ENCODE results near the gene BCAR1. TPM values are rescaled to one million over a fixed set of nuclear protein-coding genes. Genes with fewer than 3 reads are reported as not detected.
A peak's percentile ranks its signal among the peaks of the same experiment; 100 is the strongest.

Gene BCAR1
- total and polyA plus RNA-seq, 7 experiments from 2014 or later: not detected

- H3K27me3 ChIP-seq (ENCODE audit: control insufficient read depth in 2 of 2, insufficient read depth in 2 of 2, low read length in 2 of 2): peaks cover 0 to 3% of the 10 kb centered on the region in 2 donors
- no peaks in the 10 kb centered on the region for H3K36me3 Mint-ChIP-seq
- ChIA-PET POLR2A (no interaction called here), CTCF (no interaction called here)
- DNase-seq (no peak), ATAC-seq (no peak)
- H3K4me1 ChIP-seq (ENCODE audit: control insufficient read depth in 2 of 2, insufficient read depth in 2 of 2, low read length in 2 of 2): no peaks in the 10 kb centered on the region
- H3K4me3 ChIP-seq (ENCODE audit: low read length): no peak overlapping the region
- intact Hi-C loops (cut with micrococcal nuclease): no loop called here
- H3K27ac ChIP-seq (ENCODE audit: low read depth, low read length): no peak overlapping the region
- no peaks in the 10 kb centered on the region for H3K9me3 ChIP-seq (ENCODE audit: control insufficient read depth in 2 of 3, low read length in 3 of 3)
- H3K27ac Mint-ChIP-seq: no peak overlapping the region
- H3K27me3 Mint-ChIP-seq: peaks cover 6 to 26% (median 10%) of the 10 kb centered on the region in 5 donors
- peaks cover 0 to 2% (median 0%) of the 10 kb centered on the region in 7 donors for H3K4me1 Mint-ChIP-seq
- no peaks in the 10 kb centered on the region for H3K36me3 ChIP-seq (ENCODE audit: control insufficient read depth in 2 of 3, insufficient read depth in 3 of 3, low read length in 3 of 3)
- H3K4me3 Mint-ChIP-seq: no peak overlapping the region
- H3K9me3 Mint-ChIP-seq: no peaks in the 10 kb centered on the region
These were observed 58.7 kb downstream of the BCAR1 start for GRCh38 chr16:75192606-75193264.

- no peak overlapping the region for H3K4me3 Mint-ChIP-seq
- Histone ChIP-seq H3K4me1 (ENCODE audit: control insufficient read depth in 2 of 2, insufficient read depth in 2 of 2, low read length in 2 of 2) (no peaks in the 10 kb centered on the region), H3K27me3 (ENCODE audit: control insufficient read depth in 2 of 2, insufficient read depth in 2 of 2, low read length in 2 of 2) (no peaks in the 10 kb centered on the region), H3K36me3 (ENCODE audit: control insufficient read depth in 2 of 3, insufficient read depth in 3 of 3, low read length in 3 of 3) (no peaks in the 10 kb centered on the region), H3K27ac (ENCODE audit: low read depth, low read length) (no peak overlapping the region), H3K9me3 (ENCODE audit: control insufficient read depth in 2 of 3, low read length in 3 of 3) (no peaks in the 10 kb centered on the region), H3K4me3 (ENCODE audit: low read length) (no peak overlapping the region)
- no peaks in the 10 kb centered on the region for H3K4me1 Mint-ChIP-seq
- H3K9me3 Mint-ChIP-seq: peaks cover 0 to 10% (median 0%) of the 10 kb centered on the region in 11 donors
- CTCF ChIA-PET: interaction anchor here (0.7 to 1.1 kb wide), 2 partner anchors 10 to 200 kb away, joined by 3 read pairs; no protein-coding TSS in a partner anchor
- no peak overlapping the region for H3K27ac Mint-ChIP-seq
- peaks cover under 1 to 17% (median 6%) of the 10 kb centered on the region in 5 donors for H3K27me3 Mint-ChIP-seq
- no peaks in the 10 kb centered on the region for H3K36me3 Mint-ChIP-seq
- POLR2A ChIA-PET: no interaction called here
- no peak for ATAC-seq
- DNase-seq: no peak
- intact Hi-C loops (cut with micrococcal nuclease): no loop called here
These were observed 61.7 kb downstream of the BCAR1 start for GRCh38 chr16:75189638-75190245.

DNA sequence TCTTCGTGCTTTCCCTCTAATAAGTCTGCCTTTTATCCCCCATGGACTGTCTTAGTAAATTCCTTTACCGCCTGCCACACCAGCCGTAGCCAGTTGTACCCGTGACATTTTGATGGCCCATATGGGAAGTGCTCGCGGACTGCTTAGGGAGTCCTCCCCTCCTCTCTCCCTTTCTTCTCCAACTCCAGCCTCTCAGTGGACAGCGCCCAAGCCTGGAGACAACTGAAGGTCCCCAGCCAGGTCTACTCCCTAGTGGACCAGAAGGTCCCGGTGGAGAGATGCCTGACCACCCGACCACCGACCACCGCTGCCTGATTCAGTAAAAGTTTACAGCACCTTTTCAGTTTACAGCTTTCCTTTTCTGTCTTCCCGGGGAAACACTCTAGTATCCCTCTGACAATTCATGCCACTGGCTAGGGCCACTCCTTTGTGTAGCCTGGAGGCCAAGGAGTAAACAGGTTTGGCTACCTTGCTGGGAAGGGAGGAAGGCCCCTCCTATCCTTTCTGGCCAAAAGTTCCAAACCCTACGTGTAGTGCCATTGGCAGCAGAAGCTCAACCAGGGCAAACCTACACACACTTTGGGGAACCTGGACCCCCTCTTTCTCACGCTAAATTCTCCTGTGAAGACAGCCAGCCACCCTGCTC lies 62.5 kb downstream of the BCAR1 start:
- Histone ChIP-seq H3K9me3 (ENCODE audit: control insufficient read depth in 2 of 3, low read length in 3 of 3) (no peaks in the 10 kb centered on the region), H3K27ac (ENCODE audit: low read depth, low read length) (no peak overlapping the region), H3K4me1 (ENCODE audit: control insufficient read depth in 2 of 2, insufficient read depth in 2 of 2, low read length in 2 of 2) (no peaks in the 10 kb centered on the region), H3K27me3 (ENCODE audit: control insufficient read depth in 2 of 2, insufficient read depth in 2 of 2, low read length in 2 of 2) (no peaks in the 10 kb centered on the region), H3K36me3 (ENCODE audit: control insufficient read depth in 2 of 3, insufficient read depth in 3 of 3, low read length in 3 of 3) (no peaks in the 10 kb centered on the region), H3K4me3 (ENCODE audit: low read length) (no peak overlapping the region)
- no peak for DNase-seq
- ChIA-PET POLR2A (no interaction called here), CTCF (no interaction called here)
- H3K27me3 Mint-ChIP-seq: peaks cover 2 to 17% (median 6%) of the 10 kb centered on the region in 5 donors
- no peak for ATAC-seq
- H3K4me1 Mint-ChIP-seq: no peaks in the 10 kb centered on the region
- intact Hi-C loops (cut with micrococcal nuclease): no loop called here
- H3K4me3 Mint-ChIP-seq: no peak overlapping the region
- H3K27ac Mint-ChIP-seq: no peak overlapping the region
- H3K9me3 Mint-ChIP-seq: peaks cover 0 to 10% (median 0%) of the 10 kb centered on the region in 11 donors
- no peaks in the 10 kb centered on the region for H3K36me3 Mint-ChIP-seq

- ATAC-seq: no peak
- Mint-ChIP-seq H3K27ac (peak overlapping the region in 1 of 9 donors; percentile 16), H3K9me3 (peaks cover 3 to 27% (median 18%) of the 10 kb centered on the region in 11 donors), H3K4me3 (no peak overlapping the region), H3K4me1 (no peaks in the 10 kb centered on the region), H3K27me3 (peaks cover 0 to 8% (median 0%) of the 10 kb centered on the region in 5 donors), H3K36me3 (peaks cover 0 to 9% (median 4%) of the 10 kb centered on the region in 5 donors)
- Histone ChIP-seq H3K36me3 (ENCODE audit: control insufficient read depth in 2 of 3, insufficient read depth in 3 of 3, low read length in 3 of 3) (no peaks in the 10 kb centered on the region), H3K9me3 (ENCODE audit: control insufficient read depth in 2 of 3, low read length in 3 of 3) (peaks cover 0 to 7% (median 3%) of the 10 kb centered on the region in 3 experiments), H3K27ac (ENCODE audit: low read depth, low read length) (no peak overlapping the region), H3K4me1 (ENCODE audit: control insufficient read depth in 2 of 2, insufficient read depth in 2 of 2, low read length in 2 of 2) (no peaks in the 10 kb centered on the region), H3K27me3 (ENCODE audit: control insufficient read depth in 2 of 2, insufficient read depth in 2 of 2, low read length in 2 of 2) (no peaks in the 10 kb centered on the region), H3K4me3 (ENCODE audit: low read length) (no peak overlapping the region)
- ChIA-PET POLR2A (interaction anchor here (0.6 to 0.8 kb wide), 2 partner anchors 19 to 565 kb away, joined by 3 read pairs; no protein-coding TSS in a partner anchor), CTCF (interaction anchor here (0.7 kb wide), 1 partner anchor 223 kb away, joined by 3 read pairs; no protein-coding TSS in a partner anchor)
- intact Hi-C loops (cut with micrococcal nuclease): no loop called here
- DNase-seq: no peak
These were observed 69.8 kb downstream of the BCAR1 start for GRCh38 chr16:75181630-75182029.

- intact Hi-C loops (cut with micrococcal nuclease): no loop called here
- ChIA-PET CTCF (no interaction called here), POLR2A (interaction anchor here (0.6 kb wide), 1 partner anchor 599 kb away, joined by 6 read pairs; no protein-coding TSS in a partner anchor)
- Mint-ChIP-seq H3K27me3 (peaks cover 0 to 6% (median 0%) of the 10 kb centered on the region in 5 donors), H3K4me1 (no peaks in the 10 kb centered on the region), H3K27ac (no peak overlapping the region), H3K36me3 (peaks cover under 1 to 13% (median 10%) of the 10 kb centered on the region in 5 donors), H3K9me3 (peaks cover 6 to 49% (median 29%) of the 10 kb centered on the region in 11 donors), H3K4me3 (no peak overlapping the region)
- DNase-seq (no peak), ATAC-seq (no peak)
- Histone ChIP-seq H3K36me3 (ENCODE audit: control insufficient read depth in 2 of 3, insufficient read depth in 3 of 3, low read length in 3 of 3) (no peaks in the 10 kb centered on the region), H3K27ac (ENCODE audit: low read depth, low read length) (no peak overlapping the region), H3K4me1 (ENCODE audit: control insufficient read depth in 2 of 2, insufficient read depth in 2 of 2, low read length in 2 of 2) (no peaks in the 10 kb centered on the region), H3K4me3 (ENCODE audit: low read length) (no peak overlapping the region), H3K27me3 (ENCODE audit: control insufficient read depth in 2 of 2, insufficient read depth in 2 of 2, low read length in 2 of 2) (no peaks in the 10 kb centered on the region), H3K9me3 (ENCODE audit: control insufficient read depth in 2 of 3, low read length in 3 of 3) (peaks cover 0 to 24% (median 12%) of the 10 kb centered on the region in 3 experiments)
These were observed 72.2 kb downstream of the BCAR1 start for GRCh38 chr16:75179208-75179607.
